ENCODE data around the gene SHTN1.

DNA sequence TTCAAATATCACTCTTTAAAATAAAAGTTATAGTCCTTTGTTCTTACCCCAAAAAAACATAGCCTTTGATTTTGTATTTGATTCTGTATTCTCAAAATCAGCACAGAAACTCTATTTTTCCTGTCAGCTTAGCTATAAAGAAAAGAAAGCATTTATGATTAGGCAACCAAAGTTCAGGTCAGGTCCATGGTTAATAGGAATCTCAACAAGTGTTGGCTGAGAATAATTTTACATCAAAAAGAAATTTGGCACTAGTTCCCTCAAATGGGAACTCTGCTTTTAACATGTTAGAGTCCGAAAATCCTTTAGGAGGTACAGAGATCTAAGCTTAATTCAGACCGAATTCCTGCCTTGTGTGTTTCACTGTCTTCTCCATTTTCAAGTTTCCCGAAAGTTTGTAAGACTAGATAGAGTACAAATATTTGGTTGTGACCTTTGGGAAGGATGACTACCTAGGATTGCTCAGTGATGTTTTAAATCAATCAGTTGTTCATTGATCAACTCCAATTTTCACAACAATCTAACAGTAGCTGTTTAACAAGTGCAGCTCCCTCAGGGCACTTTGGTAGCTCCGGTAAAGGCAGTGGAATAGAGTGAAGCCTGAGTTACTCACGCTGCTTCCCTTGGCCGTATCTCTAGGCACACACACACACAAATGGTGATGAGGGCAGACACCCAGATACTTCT is 164.5 kb downstream of the SHTN1 start:
- TF ChIP-seq CTCF (conservative IDR thresholded peaks at IDR 0.05; ENCODE audit: low read depth, low read length) (no peak), EZH2 (IDR thresholded peaks at IDR 0.05; ENCODE audit: borderline replicate concordance, low read depth, low read length, poor library complexity, severe bottlenecking) (no peak)
